PC-3 (cell line): Measurements from ENCODE around the gene SLC25A51. TPM values are rescaled to one million over a fixed set of nuclear protein-coding genes. Genes with fewer than 3 reads are reported as not detected.

Experiments
- ATAC-seq: fragments of 200-7000 bp; cut with Tn5 transposase; 2 replicates; pipeline ENCODE4 v1.9.1; 2020; ENCODE audit warnings: mild to moderate bottlenecking, moderate library complexity
- BruUV-seq: library from RNA; stranded (reverse); fragments of 400-500 nt; replicated peaks from 2 replicates; lab custom pipeline; 2021; lab: Mats Ljungman, UMichigan
- CTCF ChIA-PET: fragments of 300-600 bp; sonication (Branson Sonifier 250); formaldehyde crosslinking; loops from one replicate; lab custom pipeline; 2022; ENCODE audit warnings: antibody characterized with exemption; lab: Charles Lee
- POLR2A ChIA-PET: fragments of 300-600 bp; sonication (Branson Sonifier 250); formaldehyde crosslinking; loops from one replicate; lab custom pipeline; 2022; ENCODE audit warnings: antibody characterized with exemption; ENCODE audit not compliant: unreplicated experiment; lab: Charles Lee
- DNase-seq: peaks from one replicate; pipeline ENCODE4 v3.0.0-alpha.2; 2015
- H2AFZ ChIP-seq: fragments of 300-600 bp; sonication (generic); 2 replicates; pipeline ENCODE4 v1.6.0; 2016; ENCODE audit warnings: antibody characterized with exemption, low read length
- H3F3A ChIP-seq: fragments of 300-600 bp; sonication (generic); one replicate; pipeline ENCODE4 v1.6.0; 2017; ENCODE audit warnings: antibody characterized with exemption, low read length, control low read depth, mild to moderate bottlenecking; ENCODE audit not compliant: unreplicated experiment
- H3K27ac ChIP-seq: fragments of 300-600 bp; sonication (generic); 2 replicates; pipeline ENCODE4 v1.5.1; 2016; ENCODE audit warnings: mild to moderate bottlenecking, low read length
- H3K27me3 ChIP-seq: fragments of 300-600 bp; sonication (generic); 2 replicates; pipeline ENCODE4 v1.6.1; 2016; ENCODE audit warnings: low read length, mixed read lengths
- H3K36me3 ChIP-seq: fragments of 300-600 bp; sonication (generic); 2 replicates; pipeline ENCODE4 v1.6.1; 2016; ENCODE audit warnings: low read depth, mixed run types, low read length, mixed read lengths
- H3K4me1 ChIP-seq: fragments of 300-600 bp; sonication (generic); 2 replicates; pipeline ENCODE4 v1.5.1; 2016; ENCODE audit warnings: low read length; ENCODE audit not compliant: insufficient read depth
- H3K4me2 ChIP-seq: fragments of 300-600 bp; sonication (generic); 2 replicates; pipeline ENCODE4 v1.6.0; 2016; ENCODE audit warnings: low read length
- H3K4me3 ChIP-seq: fragments of 300-600 bp; sonication (generic); 2 replicates; pipeline ENCODE4 v1.5.1; 2016; ENCODE audit warnings: mild to moderate bottlenecking, low read length, mixed read lengths
- H3K79me2 ChIP-seq: fragments of 300-600 bp; sonication (generic); 2 replicates; pipeline ENCODE4 v1.6.1; 2017; ENCODE audit warnings: low read length, mixed read lengths
- H3K9ac ChIP-seq: fragments of 300-600 bp; sonication (generic); 2 replicates; pipeline ENCODE4 v1.6.0; 2016; ENCODE audit warnings: mild to moderate bottlenecking, low read length
- H3K9me2 ChIP-seq: fragments of 300-600 bp; sonication (generic); replicated peaks from 2 replicates; pipeline ENCODE4 v1.6.1; 2016; ENCODE audit warnings: mixed run types, low read length, mixed read lengths
- H3K9me3 ChIP-seq: fragments of 300-600 bp; sonication (generic); 2 replicates; pipeline ENCODE4 v1.6.1; 2016; ENCODE audit warnings: low read length, mixed read lengths
- H4K20me1 ChIP-seq: fragments of 300-600 bp; sonication (generic); 2 replicates; pipeline ENCODE4 v1.6.1; 2016; ENCODE audit warnings: low read length, mixed read lengths
- EZH2 ChIP-seq: fragments of 300-600 bp; sonication (generic); IDR thresholded peaks from one replicate; pipeline ENCODE4 v1.6.1; 2017; ENCODE audit warnings: antibody characterized with exemption, mild to moderate bottlenecking, low read length; ENCODE audit not compliant: unreplicated experiment
- EZH2phosphoT487 ChIP-seq: fragments of 300-600 bp; sonication (generic); IDR thresholded peaks from 2 replicates; pipeline ENCODE4 v1.6.1; 2018; ENCODE audit warnings: mild to moderate bottlenecking, antibody characterized with exemption, low read length, borderline replicate concordance
- intact Hi-C: fragments of 100-400 bp; cut with micrococcal nuclease; formaldehyde crosslinking; loops from 2 replicates; pipeline ENCODE4 v1.9.0; 2023
- total RNA-seq: library from RNA; depleted of rRNA; stranded (reverse); fragments of >200 nt; gene quantifications from 2 replicates; pipeline ENCODE4 v1.2.3, GENCODE V29; 2014
- TF ChIP-seq, protein P1 (sequence below): fragments of 300-600 bp; sonication (generic); conservative IDR thresholded peaks from 2 replicates; pipeline ENCODE4 v1.5.1; 2017; ENCODE audit warnings: antibody characterized with exemption, low read depth, mild to moderate bottlenecking, low read length

The SLC25A51 gene
- total RNA-seq, 1 experiment from 2014 or later, result 24.1 TPM

DNA sequence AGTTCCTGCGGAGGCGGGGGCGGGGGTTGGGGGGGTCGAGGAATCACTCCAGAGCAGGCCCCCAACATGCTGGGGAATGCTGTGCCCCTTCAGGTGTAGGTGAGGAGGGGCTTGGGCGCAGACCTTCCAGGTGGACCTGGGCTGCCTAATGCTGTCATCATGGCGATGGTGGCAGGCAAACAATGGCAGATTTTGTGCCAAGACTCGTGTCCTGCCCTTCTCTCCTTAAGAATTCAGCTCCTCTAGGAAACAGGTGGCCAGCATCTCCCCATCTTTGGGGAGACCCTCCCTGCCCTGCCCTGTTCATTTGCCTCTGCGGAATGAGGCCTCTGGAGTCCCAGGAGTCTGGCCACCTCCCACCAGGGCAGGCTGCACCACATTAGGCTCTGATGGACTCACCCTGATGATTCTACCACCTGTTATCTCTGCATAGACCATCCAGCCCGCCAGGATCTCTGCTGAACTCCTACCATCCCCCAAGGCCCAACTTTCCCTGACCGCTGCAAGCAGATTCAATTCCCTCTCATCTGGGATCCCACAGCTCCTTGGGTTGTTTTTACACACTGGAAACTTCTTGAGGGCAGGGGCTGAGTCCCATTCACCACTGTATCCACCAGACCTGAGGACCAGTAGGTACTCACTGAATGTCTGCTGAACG lies 10.9 kb upstream of the SLC25A51 start:
- Histone ChIP-seq H3K4me1 (no peaks in the 10 kb centered on the region), H2AFZ (no peak overlapping the region), H3K9ac (no peak overlapping the region), H3F3A (no peaks in the 10 kb centered on the region), H3K9me2 (no peaks in the 10 kb centered on the region), H3K9me3 (no peaks in the 10 kb centered on the region), H3K79me2 (no peaks in the 10 kb centered on the region), H3K4me3 (no peak overlapping the region), H3K4me2 (no peak overlapping the region), H4K20me1 (no peaks in the 10 kb centered on the region), H3K36me3 (peaks cover 3% of the 10 kb centered on the region), H3K27ac (0 out of 2 replicates have a peak overlapping the region, but pooled peaks have one; percentile 25), H3K27me3 (no peaks in the 10 kb centered on the region)
- intact Hi-C loops, result loop anchor here (5.0 kb wide), 2 partner anchors 102 to 172 kb away; no protein-coding TSS in a partner anchor
- no peak for ATAC-seq
- DNase-seq, result no peak
- TF ChIP-seq EZH2phosphoT487 (no peak), EZH2 (no peak)
- TF ChIP-seq, protein P1, sequence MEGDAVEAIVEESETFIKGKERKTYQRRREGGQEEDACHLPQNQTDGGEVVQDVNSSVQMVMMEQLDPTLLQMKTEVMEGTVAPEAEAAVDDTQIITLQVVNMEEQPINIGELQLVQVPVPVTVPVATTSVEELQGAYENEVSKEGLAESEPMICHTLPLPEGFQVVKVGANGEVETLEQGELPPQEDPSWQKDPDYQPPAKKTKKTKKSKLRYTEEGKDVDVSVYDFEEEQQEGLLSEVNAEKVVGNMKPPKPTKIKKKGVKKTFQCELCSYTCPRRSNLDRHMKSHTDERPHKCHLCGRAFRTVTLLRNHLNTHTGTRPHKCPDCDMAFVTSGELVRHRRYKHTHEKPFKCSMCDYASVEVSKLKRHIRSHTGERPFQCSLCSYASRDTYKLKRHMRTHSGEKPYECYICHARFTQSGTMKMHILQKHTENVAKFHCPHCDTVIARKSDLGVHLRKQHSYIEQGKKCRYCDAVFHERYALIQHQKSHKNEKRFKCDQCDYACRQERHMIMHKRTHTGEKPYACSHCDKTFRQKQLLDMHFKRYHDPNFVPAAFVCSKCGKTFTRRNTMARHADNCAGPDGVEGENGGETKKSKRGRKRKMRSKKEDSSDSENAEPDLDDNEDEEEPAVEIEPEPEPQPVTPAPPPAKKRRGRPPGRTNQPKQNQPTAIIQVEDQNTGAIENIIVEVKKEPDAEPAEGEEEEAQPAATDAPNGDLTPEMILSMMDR, result no peak
- ChIA-PET POLR2A (interaction anchor here (0.7 kb wide), 1 partner anchor 152 kb away, joined by 3 read pairs; no protein-coding TSS in a partner anchor), CTCF (interaction anchor here (0.9 kb wide), 1 partner anchor 104 kb away, joined by 3 read pairs; no protein-coding TSS in a partner anchor)
- no TSS peak for BruUV-seq

DNA sequence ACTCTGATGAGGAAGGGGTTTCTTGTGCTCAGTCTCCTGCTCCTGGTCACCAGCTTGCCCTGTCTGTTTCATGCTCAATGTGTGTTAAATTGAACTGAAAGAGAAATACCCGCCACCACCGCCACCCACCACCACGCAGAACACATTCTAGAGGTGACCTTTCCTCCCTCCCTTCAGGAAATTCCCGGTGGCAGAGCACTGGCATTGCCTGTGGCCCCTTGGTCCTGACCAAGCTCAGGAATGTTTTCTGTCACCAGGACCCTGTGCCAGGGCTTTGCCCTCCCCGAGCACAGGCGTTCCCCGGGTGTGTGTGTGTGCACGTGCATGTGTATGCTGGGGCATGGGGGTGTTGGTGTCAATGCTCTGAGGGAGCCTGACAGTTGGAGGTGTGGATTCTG lies 10.2 kb upstream of the SLC25A51 start:
- no peak for ATAC-seq
- no peak overlapping the region for H2AFZ ChIP-seq
- POLR2A ChIA-PET, result interaction anchor here (0.5 kb wide), 1 partner anchor 36 kb away, joined by 6 read pairs; no protein-coding TSS in a partner anchor

More for the DNA sequence above, 10.2 kb upstream of the SLC25A51 start:
- CTCF ChIA-PET, result interaction anchor here (0.6 to 1.2 kb wide), 3 partner anchors 105 to 350 kb away, joined by 3 to 19 read pairs (median 3); no protein-coding TSS in a partner anchor
- DNase-seq, result no peak
- Histone ChIP-seq H3K9ac (no peak overlapping the region), H4K20me1 (no peaks in the 10 kb centered on the region), H3K4me1 (peaks cover 3% of the 10 kb centered on the region), H3K79me2 (no peaks in the 10 kb centered on the region), H3K36me3 (peaks cover 3% of the 10 kb centered on the region), H3K9me3 (no peaks in the 10 kb centered on the region), H3F3A (no peaks in the 10 kb centered on the region), H3K9me2 (no peaks in the 10 kb centered on the region), H3K4me2 (no peak overlapping the region), H3K4me3 (no peak overlapping the region), H3K27me3 (no peaks in the 10 kb centered on the region), H3K27ac (peak overlapping the region; percentile 52)
- TF ChIP-seq EZH2 (no peak), EZH2phosphoT487 (no peak)
- TF ChIP-seq, protein P1, result no peak
- no TSS peak for BruUV-seq
- intact Hi-C loops, result loop anchor here (5.0 kb wide), 2 partner anchors 103 to 173 kb away; no protein-coding TSS in a partner anchor
